MM.1S (cell line): ENCODE measurements around the gene TRIM32.

Experiments
- DNase-seq: peaks from one replicate; pipeline ENCODE4 v3.0.0-alpha.2; 2015
- H2AFZ ChIP-seq: fragments of 300-600 bp; sonication (generic); 2 replicates; pipeline ENCODE4 v1.6.0; 2016; ENCODE audit warnings: antibody characterized with exemption, low read length
- H3F3A ChIP-seq: fragments of 300-600 bp; sonication (generic); 2 replicates; pipeline ENCODE4 v1.6.1; 2016; ENCODE audit warnings: mild to moderate bottlenecking, antibody characterized with exemption, low read length, moderate library complexity, mixed read lengths; ENCODE audit not compliant: insufficient read depth
- H3K27ac ChIP-seq: fragments of 300-600 bp; sonication (generic); 2 replicates; pipeline ENCODE4 v1.5.1; 2016; ENCODE audit warnings: mild to moderate bottlenecking, low read length
- H3K27me3 ChIP-seq: fragments of 300-600 bp; sonication (generic); replicated peaks from 2 replicates; pipeline ENCODE4 v1.6.0; 2016; ENCODE audit warnings: low read length; ENCODE audit not compliant: insufficient read depth
- H3K36me3 ChIP-seq: fragments of 300-600 bp; sonication (generic); replicated peaks from 2 replicates; pipeline ENCODE4 v1.6.1; 2016; ENCODE audit warnings: mild to moderate bottlenecking, low read length, mixed read lengths; ENCODE audit not compliant: insufficient read depth
- H3K4me1 ChIP-seq: fragments of 300-600 bp; sonication (generic); 2 replicates; pipeline ENCODE4 v1.6.1; 2016; ENCODE audit warnings: low read length, mixed read lengths
- H3K4me2 ChIP-seq: fragments of 300-600 bp; sonication (generic); 2 replicates; pipeline ENCODE4 v1.6.0; 2016; ENCODE audit warnings: low read depth, low read length
- H3K4me3 ChIP-seq: fragments of 300-600 bp; sonication (generic); 2 replicates; pipeline ENCODE4 v1.5.1; 2016; ENCODE audit warnings: low read length, mixed read lengths
- H3K79me2 ChIP-seq: fragments of 300-600 bp; sonication (generic); 2 replicates; pipeline ENCODE4 v1.6.1; 2016; ENCODE audit warnings: mixed run types, low read length, mixed read lengths
- H3K9ac ChIP-seq: fragments of 300-600 bp; sonication (generic); 2 replicates; pipeline ENCODE4 v1.6.1; 2016; ENCODE audit warnings: low read length, mixed read lengths
- H3K9me2 ChIP-seq: fragments of 300-600 bp; sonication (generic); replicated peaks from 2 replicates; pipeline ENCODE4 v1.6.1; 2016; ENCODE audit warnings: mild to moderate bottlenecking, low read length, mixed read lengths; ENCODE audit not compliant: insufficient read depth
- H3K9me3 ChIP-seq: fragments of 300-600 bp; sonication (generic); replicated peaks from 2 replicates; pipeline ENCODE4 v1.6.1; 2016; ENCODE audit warnings: mild to moderate bottlenecking, low read length, mixed read lengths; ENCODE audit not compliant: insufficient read depth
- H4K20me1 ChIP-seq: fragments of 300-600 bp; sonication (generic); 2 replicates; pipeline ENCODE4 v1.6.1; 2016; ENCODE audit warnings: mild to moderate bottlenecking, low read length, moderate library complexity, mixed read lengths; ENCODE audit not compliant: insufficient read depth
- EZH2 ChIP-seq: fragments of 300-600 bp; sonication (generic); optimal IDR thresholded peaks from 2 replicates; pipeline ENCODE3; 2017; ENCODE audit warnings: low read depth, mild to moderate bottlenecking, antibody characterized with exemption, low read length, mixed read lengths
- EZH2phosphoT487 ChIP-seq: fragments of 300-600 bp; sonication (generic); IDR thresholded peaks from 2 replicates; pipeline ENCODE4 v1.6.1; 2018; ENCODE audit warnings: antibody characterized with exemption, low read length
- TF ChIP-seq, protein P1 (sequence below): fragments of 300-600 bp; sonication (generic); IDR thresholded peaks from 2 replicates; pipeline ENCODE4 v1.5.1; 2016; ENCODE audit warnings: antibody characterized with exemption, low read length, mixed read lengths

TRIM32 gene

DNA sequence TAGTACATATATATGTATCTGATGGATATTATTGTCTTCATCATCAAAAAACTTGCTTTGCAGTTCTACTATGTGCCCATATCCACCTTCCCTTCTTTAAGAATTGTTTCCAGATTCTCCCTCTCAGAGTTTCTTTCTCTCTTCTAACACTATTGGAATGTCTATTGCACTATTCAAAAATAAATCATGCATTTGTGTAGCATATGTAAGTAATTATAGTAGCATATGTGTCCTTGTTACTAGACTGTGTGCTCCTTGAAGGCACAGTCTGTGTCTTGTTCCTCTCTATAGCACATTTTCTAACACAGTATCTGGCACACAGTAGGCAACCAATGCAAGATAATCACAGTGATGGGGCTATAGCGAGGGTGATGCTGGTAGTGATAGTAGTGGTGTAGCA lies 43.4 kb upstream of the TRIM32 start:
- Histone ChIP-seq H3K27ac (no peak overlapping the region), H3K9me2 (no peaks in the 10 kb centered on the region), H3K27me3 (no peaks in the 10 kb centered on the region), H2AFZ (no peak overlapping the region), H4K20me1 (no peaks in the 10 kb centered on the region), H3K4me2 (no peak overlapping the region), H3K4me3 (no peak overlapping the region), H3F3A (no peaks in the 10 kb centered on the region), H3K9ac (no peak overlapping the region), H3K9me3 (no peaks in the 10 kb centered on the region), H3K4me1 (no peaks in the 10 kb centered on the region), H3K79me2 (no peaks in the 10 kb centered on the region), H3K36me3 (no peaks in the 10 kb centered on the region)
- TF ChIP-seq EZH2, result no peak
- no peak for TF ChIP-seq EZH2phosphoT487
- TF ChIP-seq, protein P1, sequence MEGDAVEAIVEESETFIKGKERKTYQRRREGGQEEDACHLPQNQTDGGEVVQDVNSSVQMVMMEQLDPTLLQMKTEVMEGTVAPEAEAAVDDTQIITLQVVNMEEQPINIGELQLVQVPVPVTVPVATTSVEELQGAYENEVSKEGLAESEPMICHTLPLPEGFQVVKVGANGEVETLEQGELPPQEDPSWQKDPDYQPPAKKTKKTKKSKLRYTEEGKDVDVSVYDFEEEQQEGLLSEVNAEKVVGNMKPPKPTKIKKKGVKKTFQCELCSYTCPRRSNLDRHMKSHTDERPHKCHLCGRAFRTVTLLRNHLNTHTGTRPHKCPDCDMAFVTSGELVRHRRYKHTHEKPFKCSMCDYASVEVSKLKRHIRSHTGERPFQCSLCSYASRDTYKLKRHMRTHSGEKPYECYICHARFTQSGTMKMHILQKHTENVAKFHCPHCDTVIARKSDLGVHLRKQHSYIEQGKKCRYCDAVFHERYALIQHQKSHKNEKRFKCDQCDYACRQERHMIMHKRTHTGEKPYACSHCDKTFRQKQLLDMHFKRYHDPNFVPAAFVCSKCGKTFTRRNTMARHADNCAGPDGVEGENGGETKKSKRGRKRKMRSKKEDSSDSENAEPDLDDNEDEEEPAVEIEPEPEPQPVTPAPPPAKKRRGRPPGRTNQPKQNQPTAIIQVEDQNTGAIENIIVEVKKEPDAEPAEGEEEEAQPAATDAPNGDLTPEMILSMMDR, result no peak
- no peak for DNase-seq

DNA sequence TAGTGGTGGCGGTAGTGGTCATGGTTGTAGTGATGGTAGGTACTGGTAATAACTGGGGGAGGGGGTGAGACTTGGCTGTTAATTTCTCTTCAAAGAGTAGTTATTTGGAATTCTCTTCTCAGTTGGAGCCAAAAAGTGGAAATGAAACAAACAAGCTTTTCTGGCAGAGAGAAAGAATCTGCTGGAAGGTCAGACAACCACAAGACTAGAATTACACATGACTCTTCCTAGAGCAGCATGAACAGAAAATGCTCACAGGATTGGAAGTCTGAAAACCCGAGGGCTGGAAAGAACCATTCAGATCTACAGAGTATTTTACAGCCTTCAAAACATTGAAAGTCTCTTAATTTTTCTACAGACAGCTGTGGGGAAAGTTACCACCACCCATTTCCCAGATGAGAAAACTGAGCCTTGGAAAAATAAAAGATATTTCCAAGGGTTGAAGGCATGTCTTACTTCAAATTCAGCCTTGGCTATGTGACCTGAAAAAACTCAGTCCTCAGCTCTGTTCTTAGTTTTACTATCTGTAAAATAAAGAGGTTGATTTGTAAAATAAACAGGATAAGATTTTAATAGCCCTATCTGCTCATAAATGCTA lies 42.9 kb upstream of the TRIM32 start:
- Histone ChIP-seq H4K20me1 (no peaks in the 10 kb centered on the region), H3K79me2 (no peaks in the 10 kb centered on the region), H3K9me3 (no peaks in the 10 kb centered on the region), H3K27ac (no peak overlapping the region), H3K9ac (no peak overlapping the region), H2AFZ (no peak overlapping the region), H3F3A (no peaks in the 10 kb centered on the region), H3K4me1 (no peaks in the 10 kb centered on the region), H3K36me3 (no peaks in the 10 kb centered on the region), H3K9me2 (no peaks in the 10 kb centered on the region), H3K27me3 (no peaks in the 10 kb centered on the region), H3K4me3 (no peak overlapping the region), H3K4me2 (no peak overlapping the region)
- DNase-seq, result no peak
- TF ChIP-seq EZH2 (no peak), EZH2phosphoT487 (no peak)
- TF ChIP-seq, protein P1, result no peak

DNA sequence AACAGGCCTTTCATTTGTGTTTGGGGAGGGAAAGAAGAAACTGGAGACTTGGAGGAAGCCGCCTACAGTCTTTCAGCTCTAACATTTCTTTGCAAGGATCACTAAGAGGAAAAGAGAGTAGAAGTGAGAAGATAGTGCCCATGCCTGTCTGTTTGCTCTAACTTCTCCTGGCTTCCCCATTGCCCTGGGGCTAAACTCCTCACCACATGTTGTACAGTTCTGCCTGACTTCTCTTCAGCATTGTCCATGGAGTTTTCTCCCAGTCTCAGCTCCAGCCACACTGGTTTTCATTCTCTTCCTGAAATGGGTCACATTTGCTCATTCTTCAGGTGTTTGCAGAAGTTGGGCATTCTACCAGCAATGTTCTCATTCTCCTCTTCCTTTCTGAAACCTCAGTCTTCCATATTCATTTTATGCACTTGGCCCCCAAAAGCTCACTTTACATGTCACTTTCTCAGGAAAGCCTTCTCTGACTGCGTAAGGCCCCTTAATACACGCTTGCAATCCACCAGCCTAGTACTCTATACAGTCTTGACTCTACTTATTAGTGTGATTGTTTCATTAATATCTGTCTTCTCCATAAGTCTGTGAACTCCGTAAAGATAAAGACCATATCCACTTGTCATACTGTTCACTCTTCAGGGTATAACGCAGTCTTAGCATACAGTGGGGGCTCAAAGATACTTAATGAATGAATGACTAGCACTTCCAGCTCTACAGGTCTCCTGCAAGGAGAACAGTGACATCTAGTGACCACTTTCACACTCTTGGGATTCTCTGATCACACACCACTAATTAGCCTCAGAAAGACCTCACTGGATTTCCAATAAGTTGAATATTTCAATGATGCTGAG lies 40.2 kb upstream of the TRIM32 start:
- no peak overlapping the region for H2AFZ ChIP-seq
- no peak for TF ChIP-seq EZH2
- TF ChIP-seq, protein P1, result peak; percentile 57
- DNase-seq, result peak; percentile 16
- no peak overlapping the region for H3K27ac ChIP-seq
- no peaks in the 10 kb centered on the region for H3F3A ChIP-seq
- H3K36me3 ChIP-seq, result no peaks in the 10 kb centered on the region
- no peaks in the 10 kb centered on the region for H4K20me1 ChIP-seq
- no peaks in the 10 kb centered on the region for H3K27me3 ChIP-seq
- no peaks in the 10 kb centered on the region for H3K9me2 ChIP-seq
- no peaks in the 10 kb centered on the region for H3K79me2 ChIP-seq
- H3K4me2 ChIP-seq, result no peak overlapping the region
- no peak overlapping the region for H3K4me3 ChIP-seq
- H3K4me1 ChIP-seq, result no peaks in the 10 kb centered on the region
- H3K9me3 ChIP-seq, result no peaks in the 10 kb centered on the region
- H3K9ac ChIP-seq, result no peak overlapping the region
